ENCODE data around the gene MPI. TPM values are rescaled to one million over a fixed set of nuclear protein-coding genes. Genes with fewer than 3 reads are reported as not detected.

Gene MPI
- total and polyA plus RNA-seq, 2 of the 8 experiments (the other 6 are each of a cell fraction or from before 2014, with no cell fraction given): 31.0 to 74.8 TPM

- H2AK5ac ChIP-seq (ENCODE audit: low read depth, low read length): no peak overlapping the region
- H2BK5ac ChIP-seq (ENCODE audit: low read depth, low read length): no peak overlapping the region
- H3K4me3 ChIP-seq (ENCODE audit: extremely low read depth in 1 of 4, insufficient read depth in 2 of 4, low read depth in 3 of 4, low read length in 4 of 4): peak overlapping the region; percentile 80 to 96 (median 88)
- no peak overlapping the region for H3K14ac ChIP-seq (ENCODE audit: insufficient read length)
- 0 out of 2 replicates have a peak overlapping the region, but pooled peaks have one; percentile 89 for H4K8ac ChIP-seq (ENCODE audit: extremely low read depth, insufficient read depth, low read length)
- ChIA-PET CTCF (ENCODE audit: partially characterized antibody) (interaction anchor here (0.9 to 6.2 kb wide), 2 partner anchors 11 to 17 kb away, joined by 3 to 54 read pairs; partner anchors contain the start of gene SCAMP2), POLR2A (ENCODE audit: partially characterized antibody) (interaction anchor here (0.9 to 7.0 kb wide), 8 partner anchors 12 to 91 kb away, joined by 3 to 116 read pairs (median 4); partner anchors contain the start of genes FAM219B and SCAMP2)
- no peak overlapping the region for H3K18ac ChIP-seq (ENCODE audit: extremely low read depth, low read length)
- H2AFZ ChIP-seq (ENCODE audit: low read length): no peak overlapping the region
- FAIRE-seq (no peak), DNase-seq (ENCODE audit: low read depth in 1 of 2, low spot score in 2 of 2) (no peak)
- TF ChIP-seq, protein P1, sequence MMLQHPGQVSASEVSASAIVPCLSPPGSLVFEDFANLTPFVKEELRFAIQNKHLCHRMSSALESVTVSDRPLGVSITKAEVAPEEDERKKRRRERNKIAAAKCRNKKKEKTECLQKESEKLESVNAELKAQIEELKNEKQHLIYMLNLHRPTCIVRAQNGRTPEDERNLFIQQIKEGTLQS (IDR thresholded peaks at IDR 0.05; ENCODE audit: insufficient read depth, low read depth, low read length): no peak
- TF ChIP-seq CREB1 (IDR thresholded peaks at IDR 0.05) (no peak), CBX5 (IDR thresholded peaks at IDR 0.05; ENCODE audit: low read depth, low read length) (no peak), TAF1 (IDR thresholded peaks at IDR 0.05; ENCODE audit: low read depth, low read length) (no peak), SP4 (IDR thresholded peaks at IDR 0.05; ENCODE audit: low read length) (no peak), BCL11A (IDR thresholded peaks at IDR 0.05; ENCODE audit: low read depth in 2 of 2, low read length in 2 of 2) (no peak)
- no peak overlapping the region for H4K5ac ChIP-seq (ENCODE audit: insufficient read length, low read depth, low read length)
- peaks cover 9% of the 10 kb centered on the region for H3K23me2 ChIP-seq (ENCODE audit: low read depth, low read length)
- H3K56ac ChIP-seq (replicated peaks; ENCODE audit: insufficient read length, low read depth, low read length): no peak overlapping the region
- H2BK120ac ChIP-seq (replicated peaks; ENCODE audit: low read depth, low read length): no peak overlapping the region
- no peak overlapping the region for H2BK20ac ChIP-seq (ENCODE audit: low read length)
- no peaks in the 10 kb centered on the region for H3K79me2 ChIP-seq (ENCODE audit: control insufficient read depth in 1 of 2, insufficient read depth in 2 of 2, low read length in 2 of 2)
- H3K27ac ChIP-seq (ENCODE audit: low read depth, low read length): no peak overlapping the region
- H3K27me3 ChIP-seq (replicated peaks in 1 of 4; ENCODE audit: control insufficient read depth in 3 of 4, extremely low read depth in 1 of 4, insufficient read depth in 3 of 4, low read length in 3 of 4): no peaks in the 10 kb centered on the region
- H3K36me3 ChIP-seq (ENCODE audit: control insufficient read depth in 2 of 4, insufficient read depth in 4 of 4, low read length in 3 of 4): peaks cover 5 to 18% (median 14%) of the 10 kb centered on the region in 4 experiments; a peak in 5 of 8 replicates
- no peaks in the 10 kb centered on the region for H3K79me1 ChIP-seq (ENCODE audit: low read depth, low read length)
- H2BK12ac ChIP-seq (ENCODE audit: low read depth, low read length): no peak overlapping the region
- H3K9me3 ChIP-seq (ENCODE audit: insufficient read depth in 2 of 2, low read depth in 1 of 2, low read length in 1 of 2): no peaks in the 10 kb centered on the region
- no peaks in the 10 kb centered on the region for H4K20me1 ChIP-seq (replicated peaks in 1 of 2; ENCODE audit: control insufficient read depth in 1 of 2, insufficient read depth in 2 of 2, low read length in 2 of 2)
- H3K9ac ChIP-seq (replicated peaks in 1 of 4; ENCODE audit: extremely low read depth in 1 of 4, low read depth in 3 of 4, low read length in 3 of 4): peak overlapping the region in 3 of 4 experiments; percentile 89 to 97 (median 95); a peak in 6 of 7 replicates
- H3K4me1 ChIP-seq (replicated peaks in 1 of 4; ENCODE audit: control insufficient read depth in 3 of 4, insufficient read depth in 4 of 4, low read length in 3 of 4): peaks cover 0 to 4% (median 2%) of the 10 kb centered on the region in 4 experiments; a peak in 4 of 7 replicates
- H3K23ac ChIP-seq (ENCODE audit: insufficient read length): no peak overlapping the region
- H3K4me2 ChIP-seq (ENCODE audit: insufficient read depth in 1 of 2, low read depth in 2 of 2, low read length in 2 of 2): peak overlapping the region; percentile 90
- H4K91ac ChIP-seq (replicated peaks; ENCODE audit: insufficient read length, low read length): no peak overlapping the region
- H2BK15ac ChIP-seq (ENCODE audit: low read length): no peak overlapping the region
- no peak overlapping the region for H3K4ac ChIP-seq (replicated peaks; ENCODE audit: insufficient read length, low read depth, low read length)
- 10% methylated on average over 1 of the region's 1 CpG; no CpG with 5 or more reads in 1 of the 2 experiments for WGBS, 2 experiments (ENCODE audit: extremely low coverage in 1 of 2, insufficient coverage in 1 of 2, insufficient read length in 1 of 2, insufficient replicate concordance in 2 of 2, low coverage in 1 of 2, low lambda C conversion rate in 2 of 2, missing lambda C conversion rate in 1 of 2)
Measured at GRCh38 chr15:74890665-74890960, 771 bp downstream of the MPI start.
